Measurements from ENCODE around the gene CISD3. TPM values are rescaled to one million over a fixed set of nuclear protein-coding genes. Genes with fewer than 3 reads are reported as not detected.

Gene CISD3
- total RNA-seq, 5 donors from 2014 or later (not counting 1 experiment from before 2014, with no cell fraction given): 10.7 to 21.5 (median 17.7) TPM

DNA sequence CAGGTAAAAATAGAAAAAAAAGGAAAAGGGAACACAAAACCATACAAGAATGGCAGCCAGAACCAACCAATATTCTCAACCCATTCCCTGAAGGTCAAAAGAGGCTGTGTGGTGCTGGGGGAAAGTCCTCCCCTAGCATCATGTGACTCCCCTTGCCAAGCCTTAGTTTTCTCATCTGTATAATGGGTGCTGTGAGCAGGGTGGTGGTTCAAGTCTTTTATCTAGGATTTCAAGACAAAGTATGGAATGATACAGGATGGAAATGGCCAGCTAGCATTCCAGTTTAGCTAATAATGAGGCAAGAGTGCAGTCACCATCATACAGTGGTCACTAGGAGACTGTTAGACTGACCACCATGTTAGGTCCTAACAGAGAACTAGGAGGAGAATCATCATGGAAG, 43.1 kb downstream of the CISD3 start:
- no peaks in the 10 kb centered on the region for H3K27me3 ChIP-seq (replicated peaks in 1 of 2; ENCODE audit: control insufficient read depth in 2 of 2, extremely low read depth in 1 of 2, insufficient read depth in 2 of 2, low read length in 1 of 2)
- H3K36me3 ChIP-seq (ENCODE audit: control insufficient read depth in 2 of 2, extremely low read depth in 1 of 2, insufficient read depth in 1 of 2, low read length in 1 of 2): peaks cover 16 to 82% of the 10 kb centered on the region in 2 donors
- Mint-ChIP-seq H3K27ac (peak overlapping the region in 1 of 2 donors; percentile 16), H3K36me3 (peaks cover 42% of the 10 kb centered on the region), H3K4me3 (no peak overlapping the region), H3K9me3 (no peaks in the 10 kb centered on the region), H3K4me1 (no peaks in the 10 kb centered on the region), H3K27me3 (no peaks in the 10 kb centered on the region)
- DNase-seq (no peak), ATAC-seq (replicated peaks in 1 of 4) (no peak)
- H3K9me3 ChIP-seq: no peaks in the 10 kb centered on the region
- H3K4me3 ChIP-seq (ENCODE audit: control insufficient read depth in 1 of 2, extremely low read depth in 1 of 2, low read length in 1 of 2): no peak overlapping the region
- no peak overlapping the region for H3K27ac ChIP-seq (ENCODE audit: low read length)
- CTCF ChIA-PET: no interaction called here
- POLR2A ChIA-PET: interaction anchor here in 1 of 2 donors (0.5 kb wide), 1 partner anchor 21 kb away, joined by 4 read pairs; no protein-coding TSS in a partner anchor
- H3K4me1 ChIP-seq (ENCODE audit: control insufficient read depth in 1 of 2, extremely low read depth in 1 of 2, insufficient read depth in 2 of 2, low read length in 2 of 2): no peaks in the 10 kb centered on the region

DNA sequence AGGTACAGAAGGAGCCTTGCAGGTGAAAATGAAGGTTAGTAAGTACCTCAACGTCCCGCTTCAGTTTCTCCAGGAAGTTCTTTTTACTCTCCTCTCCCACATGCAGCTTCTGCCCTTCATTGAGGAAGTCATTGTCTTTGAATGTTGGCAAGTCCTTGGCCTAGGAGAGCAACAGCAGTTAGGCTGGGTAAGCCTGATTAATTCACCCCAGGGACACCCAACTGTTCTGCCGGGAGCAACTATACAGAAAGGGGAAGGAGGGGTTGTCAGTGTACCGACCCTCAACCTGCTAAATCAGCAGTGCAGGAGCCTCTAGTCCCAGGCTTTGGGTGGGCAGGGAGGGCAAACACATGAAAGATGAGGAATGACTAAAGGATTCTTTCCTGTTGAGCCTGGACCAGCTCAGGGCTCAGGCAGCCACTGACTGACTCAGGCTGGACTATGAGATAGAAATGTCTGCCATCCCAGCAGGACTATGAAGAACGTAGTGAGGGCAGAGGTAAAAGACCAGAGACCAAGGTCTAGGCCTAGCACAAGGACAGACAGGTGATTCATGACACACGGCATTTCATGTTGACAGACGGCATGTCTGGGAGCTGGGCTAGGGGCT, 47.6 kb downstream of the CISD3 start:
- no peaks in the 10 kb centered on the region for H3K9me3 Mint-ChIP-seq
- CTCF ChIA-PET: no interaction called here
- H3K27ac ChIP-seq (ENCODE audit: low read length): no peak overlapping the region
- no peaks in the 10 kb centered on the region for H3K27me3 Mint-ChIP-seq
- peaks cover 13 to 86% of the 10 kb centered on the region in 2 donors for H3K36me3 ChIP-seq (ENCODE audit: control insufficient read depth in 2 of 2, extremely low read depth in 1 of 2, insufficient read depth in 1 of 2, low read length in 1 of 2)
- H3K27me3 ChIP-seq (replicated peaks in 1 of 2; ENCODE audit: control insufficient read depth in 2 of 2, extremely low read depth in 1 of 2, insufficient read depth in 2 of 2, low read length in 1 of 2): no peaks in the 10 kb centered on the region
- no peak for ATAC-seq (replicated peaks in 1 of 4)
- WGBS (ENCODE audit: insufficient coverage): 100% methylated on average over 3 of the region's 7 CpGs
- H3K27ac Mint-ChIP-seq: no peak overlapping the region
- no peaks in the 10 kb centered on the region for H3K9me3 ChIP-seq
- H3K4me1 ChIP-seq (ENCODE audit: control insufficient read depth in 1 of 2, extremely low read depth in 1 of 2, insufficient read depth in 2 of 2, low read length in 2 of 2): no peaks in the 10 kb centered on the region
- no peak for DNase-seq
- peaks cover 39% of the 10 kb centered on the region for H3K36me3 Mint-ChIP-seq
- no peak overlapping the region for H3K4me3 ChIP-seq (ENCODE audit: control insufficient read depth in 1 of 2, extremely low read depth in 1 of 2, low read length in 1 of 2)
- no peak overlapping the region for H3K4me3 Mint-ChIP-seq
- POLR2A ChIA-PET: no interaction called here
- peaks cover 0 to 2% (median 0%) of the 10 kb centered on the region in 3 donors for H3K4me1 Mint-ChIP-seq

DNA sequence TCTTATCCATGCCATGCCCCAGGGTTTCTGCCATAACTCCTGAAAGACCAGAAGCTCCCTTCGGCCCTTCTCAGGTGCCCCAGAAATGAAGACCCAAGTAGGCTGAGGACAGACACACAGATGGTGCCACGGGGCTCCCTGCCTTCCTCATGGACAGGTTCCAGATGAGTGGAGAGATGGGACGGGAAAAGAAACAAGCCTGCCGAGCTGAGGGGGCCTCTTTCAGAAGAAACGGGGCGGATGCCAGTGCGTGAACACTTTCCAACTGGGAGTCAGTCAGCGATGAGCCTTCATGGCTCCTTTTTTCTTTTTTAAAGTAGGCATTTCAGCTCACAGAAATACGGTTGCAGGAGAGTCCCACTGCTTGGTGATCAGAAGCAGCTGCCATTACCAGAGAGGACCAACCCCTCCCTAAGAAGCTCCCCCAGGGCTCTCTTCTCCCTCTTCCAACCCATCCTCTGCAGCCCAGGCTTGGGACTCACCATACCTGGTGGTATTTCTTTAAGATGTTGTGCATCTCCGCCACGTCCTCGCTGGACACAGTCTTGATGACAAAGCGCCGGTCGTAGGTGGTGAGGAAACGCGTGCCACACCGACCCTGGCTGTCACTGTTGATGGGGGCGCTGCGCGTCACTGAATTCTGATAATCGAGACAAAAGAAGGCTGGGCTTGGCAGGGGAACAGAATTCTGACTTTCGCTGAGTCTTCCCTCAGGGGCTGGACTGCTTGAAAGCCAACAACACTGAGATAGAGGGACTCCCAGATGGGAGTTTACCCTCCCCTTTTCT, 50.0 kb downstream of the CISD3 start:
- Mint-ChIP-seq H3K27ac (no peak overlapping the region), H3K27me3 (no peaks in the 10 kb centered on the region), H3K36me3 (peaks cover 34% of the 10 kb centered on the region), H3K4me1 (peaks cover 0 to 2% (median 0%) of the 10 kb centered on the region in 3 donors), H3K4me3 (no peak overlapping the region), H3K9me3 (no peaks in the 10 kb centered on the region)
- DNase-seq (no peak), ATAC-seq (replicated peaks in 1 of 4) (no peak)
- H3K9me3 ChIP-seq: no peaks in the 10 kb centered on the region
- no peaks in the 10 kb centered on the region for H3K27me3 ChIP-seq (replicated peaks in 1 of 2; ENCODE audit: control insufficient read depth in 2 of 2, extremely low read depth in 1 of 2, insufficient read depth in 2 of 2, low read length in 1 of 2)
- H3K4me3 ChIP-seq (ENCODE audit: control insufficient read depth in 1 of 2, extremely low read depth in 1 of 2, low read length in 1 of 2): no peak overlapping the region
- H3K4me1 ChIP-seq (ENCODE audit: control insufficient read depth in 1 of 2, extremely low read depth in 1 of 2, insufficient read depth in 2 of 2, low read length in 2 of 2): no peaks in the 10 kb centered on the region
- no peak overlapping the region for H3K27ac ChIP-seq (ENCODE audit: low read length)
- WGBS (ENCODE audit: insufficient coverage): 95% methylated on average over 23 of the region's 23 CpGs
- ChIA-PET CTCF (no interaction called here), POLR2A (no interaction called here)
- peaks cover 17 to 90% of the 10 kb centered on the region in 2 donors for H3K36me3 ChIP-seq (ENCODE audit: control insufficient read depth in 2 of 2, extremely low read depth in 1 of 2, insufficient read depth in 1 of 2, low read length in 1 of 2)

DNA sequence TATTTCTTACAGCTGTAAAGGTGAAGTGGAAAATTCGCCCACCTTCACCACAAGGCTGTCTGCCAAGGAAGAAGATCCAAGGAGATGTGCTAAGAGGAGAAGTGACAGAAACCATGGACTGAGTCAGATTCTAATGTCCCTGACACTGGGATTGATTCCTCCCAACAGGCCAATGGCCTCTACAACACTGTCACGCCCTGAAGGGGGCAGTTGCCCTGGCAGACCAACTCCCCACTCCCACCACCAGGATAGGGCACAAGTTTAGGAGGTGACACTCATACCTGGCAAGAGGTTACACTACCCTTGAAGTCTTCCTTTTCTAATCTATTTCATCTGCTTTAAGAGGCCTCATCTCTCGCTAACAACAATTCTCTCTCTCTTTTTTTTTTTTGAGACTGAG, 53.1 kb downstream of the CISD3 start:
- DNase-seq (no peak), ATAC-seq (replicated peaks in 1 of 4) (no peak)
- CTCF ChIA-PET: no interaction called here
- H3K27me3 ChIP-seq (replicated peaks in 1 of 2; ENCODE audit: control insufficient read depth in 2 of 2, extremely low read depth in 1 of 2, insufficient read depth in 2 of 2, low read length in 1 of 2): no peaks in the 10 kb centered on the region
- no peak overlapping the region for H3K4me3 Mint-ChIP-seq
- H3K4me3 ChIP-seq (ENCODE audit: control insufficient read depth in 1 of 2, extremely low read depth in 1 of 2, low read length in 1 of 2): no peak overlapping the region
- no peak overlapping the region for H3K27ac Mint-ChIP-seq
- H3K4me1 ChIP-seq (ENCODE audit: control insufficient read depth in 1 of 2, extremely low read depth in 1 of 2, insufficient read depth in 2 of 2, low read length in 2 of 2): no peaks in the 10 kb centered on the region
- H3K36me3 Mint-ChIP-seq: peaks cover 43% of the 10 kb centered on the region
- H3K9me3 ChIP-seq: no peaks in the 10 kb centered on the region
- H3K27me3 Mint-ChIP-seq: no peaks in the 10 kb centered on the region
- H3K9me3 Mint-ChIP-seq: no peaks in the 10 kb centered on the region
- POLR2A ChIA-PET: no interaction called here
- no peak overlapping the region for H3K27ac ChIP-seq (ENCODE audit: low read length)
- WGBS (ENCODE audit: insufficient coverage): 100% methylated on average over 1 of the region's 3 CpGs
- H3K4me1 Mint-ChIP-seq: peaks cover 2 to 7% (median 3%) of the 10 kb centered on the region in 3 donors
- peaks cover 11 to 82% of the 10 kb centered on the region in 2 donors for H3K36me3 ChIP-seq (ENCODE audit: control insufficient read depth in 2 of 2, extremely low read depth in 1 of 2, insufficient read depth in 1 of 2, low read length in 1 of 2)

Other genes with a start within 250 kb of the CISD3 start
- gene SRCIN1, start 124.4 kb upstream of the CISD3 start, total RNA-seq: under 1 TPM in 4 of 5 donors, not detected in 1; 0.13 to 0.85 (median 0.28) TPM
- 1 to 10 TPM in 1 of 5 donors, under 1 TPM in 4; 0.68 to 1.6 (median 0.90) TPM for gene EPOP, start 55.4 kb upstream of the CISD3 start, total RNA-seq
- gene MLLT6, start 25.1 kb upstream of the CISD3 start, total RNA-seq: 100 to 1,000 TPM; 412 to 506 (median 480) TPM
- gene PCGF2, start 18.0 kb downstream of the CISD3 start, total RNA-seq: under 1 TPM in 3 of 5 donors, not detected in 2; 0.28 to 0.69 (median 0.53) TPM
- gene PSMB3, start 22.4 kb downstream of the CISD3 start, total RNA-seq: 100 to 1,000 TPM in 3 of 5 donors, 10 to 100 TPM in 2; 81.2 to 116 (median 104) TPM
- gene PIP4K2B, start 69.2 kb downstream of the CISD3 start, total RNA-seq: 10 to 100 TPM; 36.4 to 60.3 (median 52.6) TPM
- gene CWC25, start 95.0 kb downstream of the CISD3 start, total RNA-seq: 10 to 100 TPM; 31.5 to 45.8 (median 44.3) TPM
- gene RPL23, start 123.4 kb downstream of the CISD3 start, total RNA-seq: 1,000 to 10,000 TPM; 1,638 to 2,124 (median 1,743) TPM
- gene LASP1, start 139.7 kb downstream of the CISD3 start, total RNA-seq: 100 to 1,000 TPM in 4 of 5 donors, 10 to 100 TPM in 1; 97.2 to 157 (median 122) TPM
- gene FBXO47, start 237.1 kb downstream of the CISD3 start, total RNA-seq: not detected

Measured in T-cell (primary cell).